NCI-H446 (cell line): Measurements from ENCODE around the gene CCDC197.

Experiments used
- DNase-seq, 2 experiments: peaks; one replicate each; lab custom pipeline; 2025; lab: John Stamatoyannopoulos, UW

The CCDC197 gene

GRCh38 chr14:93961620-93962019, 35.5 kb upstream of the CCDC197 start:
- no peak for DNase-seq

- DNase-seq, result no peak
Observed at GRCh38 chr14:93962701-93963601, 34.1 kb upstream of the CCDC197 start.

- DNase-seq, result no peak
Observed at GRCh38 chr14:93963692-93964091, 33.4 kb upstream of the CCDC197 start.

- no peak for DNase-seq
Observed at GRCh38 chr14:93964281-93964680, 32.8 kb upstream of the CCDC197 start.

- no peak for DNase-seq
Observed at GRCh38 chr14:93964820-93965286, 32.2 kb upstream of the CCDC197 start.

- no peak for DNase-seq
Observed at GRCh38 chr14:93965287-93965821, 31.7 kb upstream of the CCDC197 start.

GRCh38 chr14:93965946-93966474, 31.1 kb upstream of the CCDC197 start:
- DNase-seq, result no peak

GRCh38 chr14:93967637-93968250, 29.4 kb upstream of the CCDC197 start:
- DNase-seq, result no peak

GRCh38 chr14:93969082-93969828, 27.8 kb upstream of the CCDC197 start:
- DNase-seq, result no peak

GRCh38 chr14:93970585-93970964, 26.5 kb upstream of the CCDC197 start:
- DNase-seq, result no peak

GRCh38 chr14:93970965-93971634, 26.0 kb upstream of the CCDC197 start:
- DNase-seq, result no peak

- DNase-seq, result no peak
Observed at GRCh38 chr14:93971635-93972027, 25.5 kb upstream of the CCDC197 start.

- no peak for DNase-seq
Observed at GRCh38 chr14:93972618-93973205, 24.4 kb upstream of the CCDC197 start.

GRCh38 chr14:93973607-93974006, 23.5 kb upstream of the CCDC197 start:
- no peak for DNase-seq

GRCh38 chr14:93974299-93974698, 22.8 kb upstream of the CCDC197 start:
- DNase-seq, result no peak

- DNase-seq, result peak in 1 of 2 experiments; percentile 62
Observed at GRCh38 chr14:93974833-93975232, 22.3 kb upstream of the CCDC197 start.

- DNase-seq, result no peak
Observed at GRCh38 chr14:93975791-93976476, 21.2 kb upstream of the CCDC197 start.

- DNase-seq, result no peak
Observed at GRCh38 chr14:93976477-93977057, 20.5 kb upstream of the CCDC197 start, which contains the start of gene ASB2. TSS of gene ASB2 (minus strand) at chr14:93976570. CDS start at chr14:93964539, 12,031 bp downstream.

- no peak for DNase-seq
Observed at GRCh38 chr14:93977171-93977570, 19.9 kb upstream of the CCDC197 start.
